ENCODE results near the gene ADA. TPM values are rescaled to one million over a fixed set of nuclear protein-coding genes. Genes with fewer than 3 reads are reported as not detected.

The ADA gene
- polyA plus RNA-seq, 3 donors, result 5.8 to 30.0 (median 18.4) TPM

GRCh38 chr20:44574372-44574771 lies 77.1 kb downstream of the ADA start:
- no peak overlapping the region for H3K27ac ChIP-seq (ENCODE audit: low read depth, low read length)
- WGBS, 3 donors, result 97 to 98% (median 97%) methylated on average over 4 of the region's 4 CpGs

DNA sequence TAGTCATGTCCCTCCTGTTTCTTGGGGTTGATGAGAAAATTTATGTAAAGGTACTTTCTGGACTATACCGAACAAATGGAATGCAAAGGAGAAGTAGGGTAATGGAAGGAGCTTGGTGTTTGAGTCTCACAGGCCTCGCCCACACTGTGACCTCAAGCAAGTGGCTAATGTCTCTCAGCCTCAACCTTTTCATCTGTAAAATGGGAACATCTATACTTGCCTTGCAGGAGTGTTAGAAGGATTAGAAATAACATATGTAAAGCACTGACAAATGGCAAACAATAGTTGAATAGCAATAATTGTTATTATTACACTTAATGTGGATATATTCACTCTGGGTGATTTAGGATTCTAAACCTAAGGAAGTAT lies 78.0 kb downstream of the ADA start:
- WGBS, 3 donors, result 88 to 94% (median 90%) methylated on average over 2 of the region's 2 CpGs
- no peak overlapping the region for H3K27ac ChIP-seq (ENCODE audit: low read depth, low read length)

- no peak overlapping the region for H3K27ac ChIP-seq (ENCODE audit: low read depth, low read length)
- 38 to 60% (median 45%) methylated on average over 6 of the region's 6 CpGs for WGBS, 3 donors
Observed at GRCh38 chr20:44572551-44573500, 78.7 kb downstream of the ADA start.

GRCh38 chr20:44571362-44571988 lies 80.0 kb downstream of the ADA start:
- WGBS, 3 donors, result 69 to 78% (median 69%) methylated on average over 6 of the region's 6 CpGs
- H3K27ac ChIP-seq (ENCODE audit: low read depth, low read length), result no peak overlapping the region

DNA sequence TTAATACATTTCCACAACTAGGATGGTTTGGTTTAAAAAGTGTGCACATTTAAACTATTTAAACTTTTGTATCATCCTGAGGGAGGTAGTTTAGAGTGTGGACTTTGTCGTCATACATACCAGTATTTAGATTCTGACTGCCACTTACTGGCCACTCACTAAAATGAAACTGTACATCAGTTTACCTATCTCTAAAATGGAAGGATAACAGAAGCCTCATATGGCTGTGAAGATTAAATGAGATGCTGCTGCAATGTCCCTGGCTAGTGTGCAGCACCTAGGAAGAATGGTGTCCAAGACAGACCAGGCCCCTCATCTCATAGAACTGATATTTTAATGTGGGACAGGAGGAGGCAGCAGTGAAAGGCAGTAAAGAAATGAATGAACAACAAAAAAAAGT lies 81.1 kb downstream of the ADA start:
- H3K27ac ChIP-seq (ENCODE audit: low read depth, low read length), result no peak overlapping the region

More for the DNA sequence above, 81.1 kb downstream of the ADA start:
- 94 to 100% (median 97%) methylated on average over 1 of the region's 1 CpG for whole genome bisulfite sequencing, 3 donors

Other genes with a start within 250 kb of the ADA start
- 10 to 100 TPM in 1 of 3 donors, 1 to 10 TPM in 2; 2.9 to 12.6 (median 8.2) TPM for gene TTPAL, start 175.8 kb downstream of the ADA start, polyA plus RNA-seq
- gene SERINC3, start 129.6 kb downstream of the ADA start, polyA plus RNA-seq, result 10 to 100 TPM; 31.2 to 78.8 (median 62.3) TPM
- gene PKIG, start 69.1 kb downstream of the ADA start, polyA plus RNA-seq, result 100 to 1,000 TPM in 1 of 3 donors, 10 to 100 TPM in 2; 18.1 to 122 (median 74.4) TPM
- gene CCN5, start 63.7 kb upstream of the ADA start, polyA plus RNA-seq, result 10 to 100 TPM in 2 of 3 donors, under 1 TPM in 1; 0.36 to 36.3 (median 20.7) TPM
- gene KCNK15, start 94.2 kb upstream of the ADA start, polyA plus RNA-seq, result 1 to 10 TPM in 2 of 3 donors, under 1 TPM in 1; 0.85 to 5.3 (median 2.4) TPM
- 1 to 10 TPM in 1 of 3 donors, under 1 TPM in 2; 0.03 to 1.8 (median 0.19) TPM for gene RIMS4, start 158.8 kb upstream of the ADA start, polyA plus RNA-seq
- 100 to 1,000 TPM in 2 of 3 donors, 10 to 100 TPM in 1; 31.3 to 113 (median 103) TPM for gene YWHAB, start 234.0 kb upstream of the ADA start, polyA plus RNA-seq